ENCODE results near the gene MDFIC.

MDFIC gene

DNA sequence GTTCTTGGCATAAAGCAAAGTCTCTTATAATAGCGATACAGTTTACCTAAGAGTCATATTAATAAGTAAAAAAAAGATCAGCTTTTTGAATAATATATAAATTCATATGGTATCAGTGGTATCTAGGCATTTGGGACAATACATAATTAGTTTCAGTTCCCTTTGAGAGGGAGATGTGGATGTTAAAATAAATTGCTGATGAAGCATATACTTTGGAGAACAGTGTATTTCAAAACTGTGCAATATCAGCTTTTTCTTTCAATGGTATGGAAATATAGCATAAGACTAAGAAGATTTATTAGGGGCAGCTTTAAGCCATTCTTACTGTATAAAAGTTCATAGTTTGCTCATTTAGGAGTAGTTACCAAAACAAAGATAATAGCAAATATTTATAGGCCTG lies 35.5 kb downstream of the MDFIC start:
- DNase-seq, result no peak

DNA sequence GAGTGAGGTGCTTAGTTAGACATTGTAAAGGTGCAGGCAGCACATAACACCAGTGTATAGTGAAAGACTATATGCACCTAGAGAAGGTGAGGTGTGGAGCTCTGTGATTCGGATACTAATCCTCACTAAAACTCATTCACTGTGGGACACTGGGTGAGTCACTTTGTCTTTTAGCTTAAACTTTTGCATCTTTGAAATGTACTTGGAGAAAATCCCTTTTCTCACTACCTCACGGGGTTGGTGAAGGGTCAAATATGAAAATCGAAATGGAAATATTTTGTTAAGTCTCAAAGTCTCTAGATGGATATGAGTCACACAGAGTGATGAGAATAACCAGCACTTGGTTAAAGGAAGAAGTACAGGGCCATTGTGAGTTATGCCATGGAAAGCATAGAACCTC lies 38.0 kb downstream of the MDFIC start:
- DNase-seq, result peak; percentile 40

DNA sequence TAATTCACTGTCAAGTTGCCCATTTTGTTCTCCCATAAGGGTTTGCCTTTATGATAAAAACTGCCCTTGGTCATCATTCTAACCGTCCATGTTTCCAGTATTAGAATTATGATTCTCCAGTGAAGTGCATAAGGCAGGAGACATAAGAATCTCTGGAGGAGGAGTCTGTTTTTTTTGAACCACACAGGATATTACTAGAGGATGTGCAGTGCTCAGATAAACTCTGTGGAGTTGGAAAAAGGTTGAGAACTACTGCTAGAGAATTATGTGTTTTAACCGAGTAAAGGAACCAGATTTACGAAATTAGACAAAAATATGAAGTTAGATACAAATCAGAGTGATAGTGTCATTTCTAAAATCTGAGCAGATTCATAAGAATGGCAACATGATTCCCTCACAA lies 40.5 kb downstream of the MDFIC start:
- no peak for DNase-seq

DNA sequence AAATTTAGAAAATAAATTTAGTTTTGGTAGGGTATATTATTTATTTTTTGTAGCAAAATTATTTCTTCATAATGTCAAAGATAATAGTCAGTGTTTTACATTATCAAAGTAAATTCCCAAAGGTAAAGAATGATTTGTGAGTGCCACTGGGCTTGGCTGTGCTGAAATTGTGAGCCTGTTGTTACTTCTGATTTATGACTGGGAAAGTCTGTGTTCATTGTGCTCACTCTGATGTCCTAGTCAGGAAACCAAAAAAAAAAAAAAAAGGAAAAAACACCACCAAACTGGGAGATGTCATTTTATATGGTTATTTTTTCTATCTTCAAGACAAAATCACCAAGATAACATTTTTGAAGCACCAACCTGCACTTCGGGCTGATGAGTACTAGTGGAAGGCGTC lies 44.3 kb downstream of the MDFIC start:
- DNase-seq, result no peak

DNA sequence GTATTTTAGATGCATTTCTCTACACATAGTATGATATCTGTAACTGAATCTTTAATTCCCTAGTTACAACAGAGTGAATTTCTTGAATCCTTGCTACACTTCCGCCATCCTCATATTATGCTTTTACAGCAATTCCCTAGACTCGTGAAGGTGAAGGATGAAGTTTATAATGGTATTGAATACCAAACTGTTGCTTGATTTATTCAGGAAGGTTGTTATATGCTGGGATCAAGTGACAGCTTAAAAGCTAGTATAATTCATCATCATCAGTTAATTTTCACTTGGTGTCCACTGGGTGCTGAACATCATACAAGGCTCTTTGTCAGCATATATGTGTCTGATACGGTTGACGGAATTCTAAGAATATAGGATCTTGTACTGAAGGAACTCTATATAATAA lies 47.2 kb downstream of the MDFIC start:
- DNase-seq, result no peak

DNA sequence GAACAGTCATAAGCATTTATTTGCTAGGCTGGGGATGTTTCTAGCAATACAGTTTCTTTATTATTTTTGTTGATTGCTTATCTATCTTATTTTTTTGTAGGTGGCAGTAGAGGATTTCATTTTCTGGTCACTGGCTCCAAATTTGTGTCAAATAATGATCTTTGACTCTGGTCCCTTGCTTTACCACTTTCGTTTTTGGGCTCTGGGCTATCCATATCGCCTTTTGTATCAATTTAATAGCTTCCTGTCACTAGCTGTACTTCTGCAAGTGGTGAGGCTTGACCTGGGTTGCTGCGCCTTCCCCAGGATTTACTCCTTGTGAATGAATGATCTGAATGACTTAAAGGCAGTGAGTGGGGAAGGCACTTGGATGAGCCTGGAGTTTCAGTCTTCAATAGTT lies 48.4 kb downstream of the MDFIC start:
- DNase-seq, result no peak

DNA sequence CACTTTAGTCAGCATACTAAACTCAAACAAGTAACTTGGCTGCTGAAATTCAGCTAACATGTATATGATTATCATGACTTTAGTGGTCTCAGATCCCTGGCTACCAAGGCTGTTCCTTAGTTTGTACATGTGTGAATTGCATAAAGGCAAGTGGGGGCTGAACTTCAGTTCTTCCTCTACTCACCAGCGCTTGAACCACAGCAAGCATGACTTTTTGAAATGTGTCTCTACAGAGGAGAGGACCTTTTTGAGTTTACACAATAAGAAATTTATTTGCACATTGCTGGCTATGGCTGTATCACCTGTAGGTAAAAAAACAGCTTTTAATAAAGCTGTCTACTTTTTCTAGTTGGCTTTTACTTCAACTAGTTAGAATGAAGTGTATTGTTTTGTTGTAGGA lies 48.8 kb downstream of the MDFIC start:
- no peak for DNase-seq

DNA sequence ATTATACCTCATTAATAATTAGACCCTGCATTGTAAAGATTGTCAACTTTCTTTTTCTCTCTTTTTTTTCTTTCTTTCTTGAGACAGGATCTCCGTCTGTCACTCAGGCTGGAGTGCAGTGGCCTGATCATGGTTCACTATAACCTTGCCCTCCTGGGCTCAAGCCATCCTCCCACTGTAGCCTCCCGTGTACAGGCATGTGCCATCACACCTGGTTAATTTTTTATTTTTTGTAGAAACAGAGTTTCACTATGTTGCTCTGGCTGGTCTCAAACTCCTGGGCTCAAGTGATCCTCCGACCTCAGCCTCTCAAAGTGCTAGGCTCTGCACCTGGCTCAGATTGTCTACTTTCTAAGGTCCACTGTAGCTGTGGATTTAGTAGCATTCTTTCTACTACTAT lies 50.7 kb downstream of the MDFIC start:
- DNase-seq, result no peak

DNA sequence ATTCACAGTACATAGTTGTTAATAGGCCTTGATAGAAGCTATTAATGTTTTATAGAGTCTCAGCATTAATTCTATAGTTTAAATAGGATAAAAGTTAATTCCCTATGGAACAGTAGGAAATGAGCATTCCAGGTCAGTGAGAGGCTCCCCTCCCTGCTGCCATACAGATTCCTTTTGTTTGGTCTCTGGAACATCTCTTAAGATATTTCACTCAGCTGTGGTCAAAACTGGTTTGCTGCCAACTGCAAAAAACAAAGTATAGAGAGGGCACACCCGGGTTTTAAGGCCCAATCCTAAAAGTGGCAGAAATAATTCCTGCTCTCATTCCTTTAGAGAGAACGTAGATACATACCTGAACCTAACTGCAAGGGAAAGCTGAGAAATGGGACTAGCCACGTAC lies 51.3 kb downstream of the MDFIC start:
- no peak for DNase-seq

DNA sequence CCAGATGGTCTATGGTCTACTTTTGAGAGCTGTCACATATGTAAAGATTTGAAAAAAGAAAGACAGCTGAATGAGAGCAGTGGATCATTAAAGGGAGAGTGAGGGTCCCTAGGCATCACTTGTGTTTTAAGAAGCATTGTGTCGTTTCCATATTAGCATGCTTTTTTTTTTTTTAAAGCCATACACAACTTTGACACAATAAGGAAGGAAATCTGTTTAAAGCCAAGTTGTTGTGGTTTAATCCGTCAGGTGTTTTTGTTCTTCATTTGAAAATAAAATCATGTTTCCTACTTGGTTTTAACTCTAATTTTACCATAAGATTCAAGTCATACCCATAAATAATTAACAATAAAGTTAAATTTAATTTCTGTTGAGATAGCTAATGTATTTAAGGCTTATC lies 53.5 kb downstream of the MDFIC start:
- no peak for DNase-seq

DNA sequence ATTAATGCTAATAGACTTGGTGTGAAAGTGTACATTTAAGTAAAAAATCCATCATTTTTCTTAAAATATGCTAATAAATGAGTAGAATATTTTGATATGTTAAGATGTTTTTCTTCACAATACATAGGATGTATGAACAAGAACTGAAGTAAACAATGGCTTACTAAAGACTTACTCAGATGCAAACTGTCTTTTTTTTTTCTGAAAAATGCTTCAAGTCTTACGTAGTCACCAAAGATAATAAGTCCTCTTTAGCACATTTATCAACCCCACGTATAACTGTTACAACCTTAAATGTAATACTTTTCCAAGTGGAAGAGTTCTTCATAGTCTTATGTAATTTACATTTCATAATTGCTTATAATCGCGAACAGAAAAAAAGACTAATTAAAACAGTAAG lies 54.8 kb downstream of the MDFIC start:
- DNase-seq, result no peak

DNA sequence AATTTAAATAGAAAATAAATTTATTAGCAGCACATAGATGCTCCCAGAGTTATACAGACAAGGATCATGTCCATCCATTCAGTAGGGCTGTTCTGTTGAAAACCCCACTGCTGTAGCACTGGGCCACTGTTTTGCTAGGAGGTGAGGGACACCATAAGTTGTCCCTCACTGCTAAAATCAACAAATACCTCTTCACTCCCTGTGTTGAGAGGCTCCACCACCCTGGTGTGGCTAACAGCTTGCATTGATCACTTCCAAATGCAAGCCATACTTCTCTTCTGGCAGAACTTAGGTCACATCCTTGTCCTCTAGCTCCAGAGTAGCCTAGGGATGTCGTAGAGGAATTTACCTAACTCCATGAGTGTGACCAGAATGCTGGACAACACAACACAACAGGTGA lies 55.4 kb downstream of the MDFIC start:
- no peak for DNase-seq

DNA sequence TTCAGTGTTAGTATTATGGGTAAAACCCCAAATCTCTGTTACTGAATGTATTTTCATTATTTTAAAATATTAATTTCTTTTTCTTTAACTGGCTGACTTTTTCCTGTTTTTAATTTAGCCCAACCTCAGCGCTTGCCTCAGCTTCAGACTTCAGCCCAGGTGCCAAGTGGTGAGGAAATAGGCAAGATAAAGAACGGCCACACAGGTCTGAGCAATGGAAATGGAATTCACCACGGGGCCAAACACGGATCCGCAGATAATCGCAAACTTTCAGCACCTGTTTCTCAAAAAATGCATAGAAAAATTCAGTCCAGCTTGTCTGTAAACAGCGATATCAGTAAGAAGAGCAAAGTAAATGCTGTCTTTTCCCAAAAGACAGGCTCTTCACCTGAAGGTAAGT lies 57.5 kb downstream of the MDFIC start:
- DNase-seq, result no peak

DNA sequence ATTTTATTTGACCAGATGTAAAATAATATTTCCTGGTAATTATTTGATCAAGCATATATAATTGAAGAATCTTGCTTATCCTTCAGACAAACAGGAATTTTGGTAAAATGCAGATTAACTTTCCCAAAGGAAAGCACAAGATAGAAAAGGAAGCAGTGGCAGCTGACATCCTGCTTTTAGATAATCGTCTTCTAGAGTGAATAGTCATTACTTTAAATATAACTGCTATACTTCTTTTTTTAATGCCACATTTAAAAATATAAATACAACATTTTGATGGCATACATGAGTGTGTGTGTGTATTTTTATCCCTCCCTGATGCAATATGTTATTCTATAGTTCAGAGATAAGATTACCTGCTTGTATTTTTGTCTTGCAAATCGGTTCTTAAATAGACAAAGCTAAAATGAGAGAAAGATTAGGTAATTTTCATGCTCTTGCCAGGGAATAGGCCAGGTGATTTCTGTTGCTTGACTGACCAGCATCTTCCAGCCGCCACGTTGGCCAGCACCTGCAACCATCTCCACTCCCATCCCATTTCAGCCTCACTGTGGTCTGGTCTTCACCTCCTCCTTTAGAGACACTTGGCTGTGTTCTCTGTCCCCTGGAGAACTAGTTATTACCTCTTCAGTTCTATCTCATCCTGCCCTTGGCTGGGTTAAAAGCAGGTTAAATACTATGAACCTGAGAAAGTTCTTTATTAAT lies 58.1 kb downstream of the MDFIC start:
- no peak for DNase-seq

DNA sequence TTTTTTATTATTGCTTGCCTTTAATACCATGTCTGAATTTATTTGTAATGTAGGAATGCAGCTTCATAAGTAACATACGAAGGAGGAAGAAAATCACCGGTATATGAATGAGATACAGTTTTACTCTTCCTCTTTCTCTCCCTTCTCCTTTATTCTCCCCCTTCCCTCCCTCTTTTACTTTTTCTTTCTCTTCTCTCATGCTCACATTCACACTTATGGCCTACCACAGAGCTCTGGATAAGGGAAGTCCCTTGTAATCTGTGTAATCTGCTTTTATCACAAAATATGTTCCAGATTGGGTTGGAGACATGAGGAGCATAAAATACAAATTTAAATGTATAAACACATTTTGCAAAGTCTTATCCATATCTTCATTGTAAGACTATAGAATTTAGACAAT lies 59.4 kb downstream of the MDFIC start:
- DNase-seq, result no peak

DNA sequence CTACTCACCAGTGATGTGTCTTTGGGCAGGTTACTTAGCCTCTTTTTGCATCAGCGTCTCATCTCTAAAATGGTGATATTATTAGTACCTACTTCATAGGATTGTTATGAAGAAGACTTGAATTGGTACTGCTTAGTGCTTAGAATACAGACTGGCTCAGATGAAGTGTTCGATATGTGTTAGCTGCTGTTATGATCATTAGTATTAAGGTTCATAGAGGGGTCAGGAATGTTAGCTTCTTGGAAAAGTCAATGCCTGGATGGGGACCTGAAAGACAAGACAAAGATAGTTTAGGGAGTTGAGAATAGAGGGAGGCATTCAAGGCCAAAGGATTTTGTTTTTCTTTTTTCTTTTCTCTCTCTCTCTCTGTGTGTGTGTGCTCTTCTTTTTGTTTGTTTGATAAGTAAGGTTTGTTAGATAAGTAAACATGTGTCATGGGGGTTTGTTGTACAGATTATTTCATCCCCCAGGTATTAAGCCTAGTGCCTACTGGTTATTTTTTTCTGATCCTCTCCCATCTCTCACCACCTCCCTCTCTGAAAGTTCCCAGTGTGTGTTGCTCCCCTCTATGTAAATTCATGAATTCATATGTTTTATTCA lies 63.3 kb downstream of the MDFIC start:
- DNase-seq, result no peak

DNA sequence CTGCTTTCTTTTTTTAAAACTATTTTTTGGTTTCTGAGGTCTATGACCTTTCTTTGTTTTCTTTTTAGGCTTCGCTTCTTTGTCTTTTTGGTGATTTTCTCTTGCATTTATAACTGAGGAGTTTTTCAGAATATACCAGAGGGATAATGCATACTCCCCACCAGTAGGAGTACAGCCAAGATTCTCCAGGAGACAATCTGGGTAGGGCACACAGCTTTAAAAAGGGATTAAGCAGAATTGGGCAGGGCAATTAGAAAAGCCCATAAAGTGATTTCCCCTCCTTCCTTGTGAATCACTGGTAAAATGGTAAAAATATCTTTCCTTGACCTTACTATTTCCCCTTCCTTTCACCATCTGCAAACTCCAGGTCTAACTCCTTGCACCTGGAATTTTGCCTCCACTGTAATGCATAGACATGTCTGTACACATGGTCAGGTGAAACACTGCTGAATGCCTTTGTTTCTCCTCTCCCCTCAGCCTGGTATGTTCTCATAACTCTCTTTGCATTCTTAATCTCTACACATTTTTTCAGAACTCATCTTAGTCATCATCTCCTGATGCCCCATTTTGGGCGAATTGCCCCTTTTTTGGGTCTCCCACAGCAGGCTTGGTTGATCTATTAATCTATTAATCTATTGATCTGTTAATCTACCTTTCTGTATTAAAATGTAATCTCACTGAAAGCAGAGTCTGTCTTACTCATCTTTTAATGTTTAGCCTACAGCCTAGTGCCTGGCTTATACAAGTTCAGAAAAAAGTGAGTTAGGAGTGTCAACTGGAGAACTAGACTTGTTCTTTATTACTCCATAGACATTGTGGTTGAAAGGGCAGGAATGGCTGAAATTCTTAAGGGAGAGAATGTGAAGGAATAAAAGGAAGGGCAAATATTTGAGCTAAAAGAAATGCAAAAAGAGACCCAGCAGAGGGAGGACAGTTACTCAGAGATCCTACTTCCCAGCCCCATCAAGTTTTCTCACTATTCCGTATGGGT lies 64.6 kb downstream of the MDFIC start:
- DNase-seq, result no peak

DNA sequence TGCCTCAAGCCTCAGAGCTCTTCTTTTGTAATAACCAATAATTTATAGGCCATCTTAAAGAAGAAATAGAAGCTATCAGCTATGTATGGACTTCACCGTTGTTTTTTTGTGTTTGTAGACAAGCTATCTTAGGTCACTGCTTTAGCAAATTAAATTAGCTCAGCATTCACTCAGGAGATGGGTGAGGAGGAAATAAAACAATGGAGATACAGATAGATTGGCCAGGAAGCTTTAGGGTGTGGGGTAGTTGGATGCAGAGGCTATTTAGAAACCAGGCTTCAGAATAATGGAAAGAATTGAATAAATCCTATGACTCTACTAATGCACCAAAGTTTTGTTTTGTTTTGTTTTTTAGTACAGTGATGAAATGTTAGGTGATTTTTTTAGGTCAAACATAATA lies 66.1 kb downstream of the MDFIC start:
- DNase-seq, result no peak

DNA sequence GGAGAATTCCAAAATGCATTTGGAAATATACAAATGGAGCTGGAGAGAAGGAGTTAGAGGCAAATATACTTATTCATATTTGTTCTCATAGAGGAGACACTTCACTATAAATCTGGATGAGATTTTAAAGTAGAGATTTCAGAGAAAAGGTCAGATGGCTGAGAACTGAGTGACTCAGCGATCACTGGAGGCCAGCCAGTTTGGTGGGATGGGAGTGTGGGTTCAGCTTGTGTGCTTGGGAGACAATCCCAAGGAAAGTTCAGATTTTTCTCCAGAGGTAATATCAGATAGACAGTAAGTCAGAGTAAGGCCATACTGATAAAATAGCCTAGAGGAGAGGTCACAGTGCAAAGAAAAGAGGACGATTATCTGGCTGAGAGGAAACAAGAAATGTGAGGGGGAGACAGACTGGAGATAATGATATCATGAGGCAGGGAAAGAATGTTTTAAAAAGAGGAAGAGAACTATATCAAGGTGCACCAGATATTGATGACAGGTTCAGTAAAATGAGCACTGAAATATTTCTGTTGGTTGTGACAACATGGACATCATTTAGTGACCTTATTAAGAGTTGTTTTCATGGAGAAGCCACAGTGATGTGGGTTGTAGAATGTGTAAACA lies 67.0 kb downstream of the MDFIC start:
- DNase-seq, result no peak

DNA sequence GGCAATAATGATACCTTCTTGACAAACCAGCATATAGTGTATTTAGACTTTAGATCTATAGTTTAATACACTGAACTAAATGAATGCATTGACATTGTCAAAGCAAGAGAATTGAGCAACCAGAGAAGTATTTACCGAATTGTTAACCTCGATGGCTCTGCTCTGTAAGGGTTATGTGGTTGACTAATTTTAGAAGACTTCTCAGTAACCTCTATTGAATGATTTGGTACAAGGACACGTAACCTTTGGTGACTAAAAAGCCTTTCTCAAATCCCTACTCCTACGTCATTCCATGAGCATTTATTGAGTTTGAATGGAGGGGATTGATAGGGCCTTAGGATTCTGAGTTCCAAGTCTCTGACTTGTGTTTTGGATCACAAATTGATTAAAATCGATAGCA lies 67.6 kb downstream of the MDFIC start:
- no peak for DNase-seq

DNA sequence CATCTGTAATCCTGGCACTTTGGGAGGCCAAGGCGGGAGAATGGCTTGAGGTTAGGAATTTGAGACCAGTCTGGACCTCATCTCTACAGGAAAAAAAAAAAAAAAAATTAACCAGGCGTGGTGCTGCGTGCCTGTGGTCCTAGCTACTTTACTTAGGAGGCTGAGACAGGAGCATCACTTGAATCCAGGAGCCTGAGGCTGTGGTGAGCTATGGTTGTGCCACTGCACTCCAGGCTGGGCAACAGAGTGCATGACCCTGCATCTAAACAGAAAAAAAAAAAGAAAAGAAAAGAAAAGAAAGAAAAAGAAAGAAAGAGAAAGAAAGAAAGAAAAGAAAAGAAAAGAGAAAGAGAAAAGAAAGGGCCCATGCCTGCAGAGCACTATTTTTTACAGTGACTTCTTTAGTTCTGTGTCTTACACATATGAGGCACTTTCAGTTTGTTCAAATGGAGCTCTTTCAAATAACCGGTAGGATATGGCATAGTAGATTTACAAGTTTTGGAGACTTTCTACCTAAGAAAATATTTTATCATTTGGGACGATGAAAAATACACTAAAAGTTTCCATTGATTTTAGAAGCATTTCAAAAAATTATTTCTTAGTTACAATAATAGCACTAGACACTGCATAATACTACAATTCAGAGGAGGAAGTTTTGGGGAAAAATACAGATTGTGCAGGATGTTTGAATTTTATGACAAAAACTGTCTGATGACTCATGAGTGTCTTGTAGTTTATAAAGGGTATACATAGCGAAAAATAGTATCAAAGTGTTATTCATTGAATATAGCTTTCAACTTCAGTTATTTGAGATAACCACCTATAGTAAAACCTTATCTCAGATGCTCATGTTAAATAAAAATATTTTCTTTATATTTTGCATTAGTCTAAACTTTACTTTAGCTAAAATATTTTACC lies 75.9 kb downstream of the MDFIC start:
- peak; percentile 15 for DNase-seq

DNA sequence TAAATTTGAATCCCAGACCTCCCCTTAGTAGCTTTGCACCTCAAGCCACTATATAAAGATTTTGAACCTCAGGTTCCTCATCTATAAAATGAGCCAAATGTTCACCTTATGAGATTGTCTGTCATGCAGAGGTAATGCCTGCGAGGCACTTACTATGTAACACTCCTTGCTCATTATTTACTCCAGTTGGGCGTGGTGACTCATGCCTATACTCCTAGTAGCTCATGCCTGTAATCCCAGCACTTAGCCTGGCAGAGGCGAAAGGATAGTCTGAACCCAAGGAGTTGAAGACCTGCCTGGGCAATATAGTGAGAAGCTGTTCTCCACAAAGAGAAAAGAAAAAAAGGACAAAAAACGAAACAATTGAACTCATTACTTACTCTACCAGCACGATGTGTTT lies 82.2 kb downstream of the MDFIC start:
- DNase-seq, result no peak

Data from activated CD4-positive, alpha-beta T cell treated with anti-CD3 and anti-CD28 coated beads, Interleukin-2, amount 50 U/mL, for 16 hours (primary cell).